SKM-1 (cell line): ENCODE results near the gene GIMAP4.
"Not testable (repeated sequence)": the region's sequence is repeated elsewhere in the genome, so short reads cannot be mapped to it uniquely, and the experiment has no call there.

Experiments
- DNase-seq: peaks from one replicate; lab custom pipeline; 2025; ENCODE audit not compliant: unreplicated experiment; lab: John Stamatoyannopoulos, UW

GIMAP4 gene

DNA sequence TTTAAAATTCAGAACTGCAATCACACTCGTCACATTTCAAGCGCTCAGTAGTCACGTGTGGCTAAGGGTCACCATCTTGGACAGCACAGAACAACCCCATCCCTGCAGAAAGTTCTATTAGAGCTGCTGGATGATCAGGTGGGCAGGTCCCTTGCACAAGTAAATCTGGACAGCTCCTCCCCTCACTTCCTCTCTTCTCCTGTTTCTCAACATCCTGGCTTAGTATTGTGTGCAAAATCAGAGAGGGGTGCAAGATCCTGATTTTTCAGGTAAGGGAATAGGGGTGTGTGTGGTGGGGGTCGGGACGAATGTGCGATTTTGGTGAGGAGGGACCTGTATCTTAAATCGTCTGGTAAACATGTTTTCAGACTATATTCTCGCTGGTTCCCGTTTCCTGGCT lies at the start of gene GIMAP4:
TSS of gene GIMAP4 (plus strand) at position 222 of the 400 bp plus-strand sequence. CDS start 2,512 bp downstream, outside the sequence.
- DNase-seq = no peak

DNA sequence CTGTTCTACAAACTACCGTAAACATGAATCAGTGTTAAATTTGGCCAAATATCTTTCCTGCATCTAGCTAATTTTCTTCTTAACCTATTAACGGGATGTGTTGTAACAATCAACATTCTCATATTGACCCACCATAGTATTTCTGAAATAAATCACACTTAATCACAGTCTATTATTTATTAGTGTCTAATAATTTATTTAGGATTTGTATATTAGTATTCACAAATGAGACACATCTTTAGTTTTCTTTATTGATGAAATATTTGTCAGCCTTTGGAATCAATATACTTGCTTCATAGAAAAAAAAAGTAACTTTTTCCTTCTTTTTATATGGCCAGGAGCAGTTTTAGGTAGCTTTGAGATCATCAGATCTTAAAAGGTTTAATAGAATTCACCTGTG lies 47.9 kb upstream of the GIMAP4 start:
- DNase-seq = no peak

GRCh38 chr7:150520145-150520544 lies 47.0 kb upstream of the GIMAP4 start:
- DNase-seq = no peak

GRCh38 chr7:150522931-150523330 lies 44.3 kb upstream of the GIMAP4 start:
- DNase-seq = not testable (repeated sequence)

DNA sequence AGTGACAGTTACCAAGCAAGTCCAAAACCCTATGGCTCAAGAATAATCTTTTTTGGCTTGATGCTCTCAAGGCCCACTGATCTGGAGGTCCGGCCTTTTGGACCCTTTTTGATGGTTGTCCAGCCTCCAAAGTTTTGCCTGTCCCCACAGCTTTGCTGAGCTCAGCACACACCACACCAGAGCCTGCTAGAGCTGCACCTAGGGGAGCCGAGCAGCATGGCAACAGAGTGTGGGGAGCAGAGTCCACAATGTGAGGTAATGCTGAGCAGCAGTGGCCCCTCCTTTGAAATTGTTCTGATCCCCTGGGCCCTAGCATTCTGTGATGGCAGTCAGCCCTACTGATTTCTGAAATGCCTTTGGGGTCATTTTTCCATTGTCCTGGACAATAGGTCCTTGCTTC lies 43.2 kb upstream of the GIMAP4 start:
- DNase-seq = no peak

GRCh38 chr7:150531704-150532103 lies 35.5 kb upstream of the GIMAP4 start:
- no peak for DNase-seq

GRCh38 chr7:150538259-150538658 lies 28.9 kb upstream of the GIMAP4 start:
- DNase-seq = no peak

- DNase-seq = no peak
Observed at GRCh38 chr7:150553163-150553562, 14.0 kb upstream of the GIMAP4 start.

DNA sequence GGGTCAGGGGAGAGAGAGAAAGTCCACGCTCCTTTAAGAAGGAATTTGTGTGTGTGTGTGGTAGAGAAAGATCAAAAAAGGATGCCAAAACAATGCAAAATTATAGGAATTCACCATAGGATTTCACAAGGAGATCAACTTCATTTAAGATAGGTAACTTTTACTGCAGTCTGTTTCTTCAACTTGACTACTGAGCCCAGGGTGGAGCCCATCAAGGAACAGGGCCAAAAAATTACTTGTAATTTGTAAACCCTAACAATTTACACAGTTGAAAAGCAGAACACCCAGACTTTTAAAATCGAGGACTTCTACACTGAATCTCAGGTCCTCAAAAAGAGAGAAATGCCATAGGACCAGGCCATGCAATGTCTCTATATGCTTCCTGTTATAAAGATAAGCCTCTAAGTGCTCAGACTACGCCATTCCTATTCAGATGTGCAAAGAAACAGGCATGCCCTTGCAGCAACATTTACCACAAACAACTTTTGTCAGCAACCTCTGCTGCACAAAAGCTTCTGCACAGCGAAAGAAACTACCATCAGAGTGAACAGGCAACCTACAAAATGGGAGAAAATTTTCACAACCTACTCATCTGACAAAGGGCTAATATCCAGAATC lies 10.6 kb upstream of the GIMAP4 start:
- no peak for DNase-seq

GRCh38 chr7:150560486-150560885 lies 6.7 kb upstream of the GIMAP4 start:
- DNase-seq = no peak

DNA sequence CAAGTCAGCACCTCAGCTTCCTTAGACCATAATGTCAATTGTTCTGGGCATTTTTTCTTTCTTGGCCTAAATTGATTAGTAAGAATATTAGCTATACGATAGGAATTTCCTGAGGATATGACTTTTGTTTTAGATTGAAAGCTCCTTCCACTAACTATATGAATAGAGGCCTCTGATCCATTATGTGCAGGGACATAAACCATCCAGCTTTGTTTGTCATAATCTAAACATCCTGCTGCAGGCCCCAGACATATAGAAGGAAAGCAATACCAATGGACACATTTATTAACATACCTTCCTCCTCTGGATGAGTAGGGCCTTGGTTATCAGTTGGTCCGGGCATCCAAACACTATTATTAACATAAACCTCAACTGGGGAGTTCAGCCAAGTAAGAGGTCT lies 4.3 kb upstream of the GIMAP4 start:
- DNase-seq = no peak

DNA sequence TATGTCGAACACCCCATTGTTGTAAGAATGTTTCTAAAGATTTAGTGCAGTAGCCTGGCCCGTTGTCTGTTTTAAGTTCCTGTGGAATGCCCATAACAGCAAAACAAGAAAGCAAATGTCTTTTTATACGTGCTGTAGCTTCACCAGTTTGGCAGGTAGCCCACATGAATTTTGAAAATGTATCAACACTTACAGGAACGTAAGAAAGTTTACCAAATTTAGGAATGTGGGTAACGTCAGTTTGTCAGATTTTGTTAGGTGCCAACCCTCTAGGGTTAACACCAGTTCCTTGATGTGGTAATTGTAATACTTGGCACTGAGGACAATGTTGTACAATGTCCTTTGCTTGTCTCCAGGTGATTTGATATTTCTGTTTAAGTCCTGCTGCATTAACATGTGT lies 3.2 kb upstream of the GIMAP4 start:
- no peak for DNase-seq

- DNase-seq = no peak
Observed at GRCh38 chr7:150564566-150564965, 2.6 kb upstream of the GIMAP4 start.

- no peak for DNase-seq
Observed at GRCh38 chr7:150565239-150565638, 2.0 kb upstream of the GIMAP4 start.

- no peak for DNase-seq
Observed at GRCh38 chr7:150566123-150566522, 1.1 kb upstream of the GIMAP4 start.

DNA sequence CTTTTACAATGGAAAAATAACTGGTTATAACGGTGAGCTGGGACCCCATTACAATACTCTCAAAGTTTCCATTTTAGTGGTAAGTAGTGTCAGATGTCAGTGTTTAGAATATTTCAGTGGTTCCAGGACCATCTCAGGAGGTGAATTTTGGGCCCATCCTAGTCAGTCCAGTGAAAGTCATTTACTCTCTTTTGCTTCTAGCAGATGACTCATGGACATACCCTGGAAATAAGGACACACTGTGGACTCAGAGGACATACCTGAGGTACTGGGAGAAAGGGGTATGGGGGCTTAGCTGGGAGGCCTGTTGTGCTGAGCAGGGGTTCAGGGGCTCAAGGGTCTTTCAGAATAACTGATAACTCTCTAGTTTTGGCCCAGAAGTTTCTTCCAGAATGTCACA lies 618 bp upstream of the GIMAP4 start:
- no peak for DNase-seq

- no peak for DNase-seq
Observed at GRCh38 chr7:150567871-150568301, 696 bp downstream of the GIMAP4 start.

DNA sequence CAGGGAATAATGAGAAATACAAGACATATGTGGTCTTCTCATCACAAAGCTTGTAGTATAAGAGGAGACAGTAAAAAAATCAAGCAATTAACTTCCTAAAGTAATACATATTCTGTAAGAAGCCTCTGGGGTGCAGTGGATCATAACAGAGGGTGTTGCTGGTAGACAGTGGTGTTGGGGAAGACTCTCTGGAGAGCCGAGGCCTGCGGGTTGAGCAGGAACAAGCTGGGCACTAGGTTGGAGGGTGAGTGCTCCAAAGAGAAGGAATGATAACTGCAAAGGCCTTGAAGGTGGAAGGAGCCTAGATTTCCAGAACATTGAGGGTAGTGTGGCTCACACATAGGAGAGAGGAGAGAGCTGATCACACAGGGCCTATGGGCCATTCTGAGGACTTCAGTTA lies 1.5 kb downstream of the GIMAP4 start:
- no peak for DNase-seq

- DNase-seq = no peak
Observed at GRCh38 chr7:150569245-150569955, 2.2 kb downstream of the GIMAP4 start.

DNA sequence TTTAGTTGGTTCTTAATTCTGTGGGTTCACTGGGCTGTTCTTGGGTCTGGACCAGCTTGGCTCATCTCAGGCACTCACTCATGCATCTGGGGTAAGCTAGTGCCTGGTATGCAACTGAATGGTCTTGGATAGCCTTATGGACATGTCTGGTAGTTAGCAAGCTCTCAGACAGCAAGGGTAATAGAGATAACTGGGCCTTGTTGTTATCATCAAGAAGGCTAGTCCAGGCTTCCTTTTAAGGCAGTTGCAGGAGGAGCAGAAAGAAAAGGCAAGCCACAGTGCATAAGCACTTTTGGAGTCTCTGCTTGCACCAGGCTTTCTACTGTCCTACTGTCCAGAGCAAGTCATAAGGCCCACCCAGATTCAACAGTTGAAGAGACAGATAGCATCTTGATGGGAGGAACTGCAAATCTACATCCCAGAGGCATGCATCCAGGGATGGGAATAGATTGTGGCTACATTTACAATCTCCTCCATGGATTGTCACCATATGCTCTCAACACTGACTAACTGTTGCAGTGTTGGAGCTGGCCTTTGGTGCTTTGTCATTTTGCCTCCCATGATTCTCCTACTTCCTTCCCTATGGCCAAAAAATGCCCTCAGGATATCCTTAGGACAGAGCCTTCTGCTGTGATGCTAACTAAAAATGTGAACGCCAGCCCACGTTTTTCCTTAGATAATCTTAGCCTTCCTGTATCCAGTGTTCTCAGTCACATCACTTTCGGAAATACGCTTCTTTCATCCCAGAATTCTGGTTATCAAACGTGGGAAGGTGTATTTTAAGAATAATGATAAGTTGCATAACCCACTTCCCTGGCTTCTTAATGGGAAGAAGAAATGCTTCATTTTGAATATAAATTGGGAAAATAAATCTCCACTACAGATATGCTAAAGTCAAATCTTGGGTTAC lies 3.6 kb downstream of the GIMAP4 start:
- DNase-seq = no peak

DNA sequence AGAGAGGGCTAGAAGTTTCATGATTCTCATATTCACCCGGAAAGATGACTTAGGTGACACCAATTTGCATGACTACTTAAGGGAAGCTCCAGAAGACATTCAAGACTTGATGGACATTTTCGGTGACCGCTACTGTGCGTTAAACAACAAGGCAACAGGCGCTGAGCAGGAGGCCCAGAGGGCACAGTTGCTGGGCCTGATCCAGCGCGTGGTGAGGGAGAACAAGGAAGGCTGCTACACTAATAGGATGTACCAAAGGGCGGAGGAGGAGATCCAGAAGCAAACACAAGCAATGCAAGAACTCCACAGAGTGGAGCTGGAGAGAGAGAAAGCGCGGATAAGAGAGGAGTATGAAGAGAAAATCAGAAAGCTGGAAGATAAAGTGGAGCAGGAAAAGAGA lies 5.3 kb downstream of the GIMAP4 start:
- DNase-seq = no peak
